Measurements from ENCODE around the gene CASP5.
"Not testable (repeated sequence)": the region's sequence is repeated elsewhere in the genome, so short reads cannot be mapped to it uniquely, and the experiment has no call there.

The CASP5 gene

DNA sequence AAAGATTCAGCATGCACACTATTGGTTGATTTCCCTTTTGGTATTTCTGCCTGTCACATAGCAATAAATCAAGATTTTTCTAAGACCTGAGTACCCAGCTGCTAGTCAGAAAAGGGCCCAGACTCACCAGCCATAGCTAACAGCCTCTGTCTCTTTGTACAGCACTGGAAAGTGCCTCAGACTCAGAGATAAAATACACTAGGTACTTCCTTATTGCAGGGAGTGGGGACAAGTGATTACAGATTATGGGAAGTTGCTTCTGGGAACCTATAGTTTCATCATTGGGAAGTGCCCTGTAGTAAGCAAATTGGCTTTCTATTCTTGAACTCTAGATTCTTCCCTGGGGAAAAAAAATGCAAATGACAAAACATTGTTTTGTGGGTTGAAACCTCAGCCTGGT is at the start of gene CASP5:
Gene CASP5 (minus strand): TSS at position 166 of the 400 bp plus-strand sequence. CDS start 32 bp downstream, at position 134.
- no peak for DNase-seq (ENCODE audit: low read depth in 2 of 2)

GRCh38 chr11:105072080-105072479 is 49.1 kb upstream of the CASP5 start:
- not testable (repeated sequence) for DNase-seq (ENCODE audit: low read depth in 2 of 2)

- no peak for DNase-seq (ENCODE audit: low read depth in 2 of 2)
These were observed 48.2 kb upstream of the CASP5 start for GRCh38 chr11:105071089-105071732.

GRCh38 chr11:105070306-105070705 is 47.3 kb upstream of the CASP5 start:
- DNase-seq (ENCODE audit: low read depth in 2 of 2) = no peak

DNA sequence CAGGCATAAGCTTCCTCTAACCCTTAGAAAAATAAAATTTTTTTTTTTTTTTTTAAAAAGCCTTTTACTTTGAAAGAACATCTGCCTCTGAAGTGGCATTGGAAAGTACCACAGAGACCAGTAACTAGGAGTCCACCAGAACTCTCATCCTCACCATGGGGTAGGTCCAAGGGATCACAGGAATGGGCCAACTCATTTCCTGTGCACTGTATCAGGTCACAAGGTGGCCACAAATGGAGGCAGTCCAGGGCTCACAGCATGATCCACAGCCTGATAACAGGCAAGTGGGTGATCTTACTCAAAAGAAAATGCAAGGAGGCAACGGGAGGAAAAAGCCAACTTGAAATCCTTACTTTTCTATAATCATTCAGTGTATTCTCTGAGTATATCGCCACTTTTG is 46.8 kb upstream of the CASP5 start:
- not testable (repeated sequence) for DNase-seq (ENCODE audit: low read depth in 2 of 2)

DNA sequence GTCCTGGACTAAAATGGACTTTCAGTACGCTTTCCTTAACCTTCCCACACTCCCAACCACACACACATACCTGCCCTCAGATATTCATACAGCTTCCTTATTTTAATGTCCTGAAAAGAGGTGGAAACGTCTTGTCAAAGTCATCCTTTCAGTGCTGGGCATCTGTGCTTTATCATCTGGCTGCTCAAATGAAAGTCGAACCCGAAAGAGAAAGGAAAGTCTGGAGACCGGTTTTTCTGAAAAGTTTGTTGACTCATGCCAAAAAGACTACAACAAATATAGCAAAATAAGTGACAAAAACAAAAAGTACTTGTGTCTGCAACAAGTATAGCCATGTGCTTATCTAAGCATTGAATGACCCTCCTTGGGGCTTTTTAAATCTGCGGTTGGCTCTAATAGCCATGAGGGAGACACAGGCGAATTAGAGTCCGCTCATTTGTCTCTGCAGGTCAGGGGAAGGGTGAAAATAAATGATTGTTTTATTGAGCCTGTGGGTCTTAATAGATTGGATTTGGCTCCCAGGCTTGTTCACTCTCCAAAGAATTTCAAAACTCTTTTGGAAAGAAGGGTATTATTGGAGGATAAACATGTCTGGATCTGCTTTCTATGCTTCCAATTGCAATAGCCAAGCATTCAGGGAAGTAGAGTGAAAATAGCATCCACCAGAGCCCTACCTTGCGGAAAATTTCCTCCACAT is 40.4 kb upstream of the CASP5 start:
- DNase-seq (ENCODE audit: low read depth in 2 of 2) = not testable (repeated sequence)

- DNase-seq (ENCODE audit: low read depth in 2 of 2) = no peak
These were observed 34.5 kb upstream of the CASP5 start for GRCh38 chr11:105057432-105057831.

- no peak for DNase-seq (ENCODE audit: low read depth in 2 of 2)
These were observed 33.5 kb upstream of the CASP5 start for GRCh38 chr11:105056446-105056845.

DNA sequence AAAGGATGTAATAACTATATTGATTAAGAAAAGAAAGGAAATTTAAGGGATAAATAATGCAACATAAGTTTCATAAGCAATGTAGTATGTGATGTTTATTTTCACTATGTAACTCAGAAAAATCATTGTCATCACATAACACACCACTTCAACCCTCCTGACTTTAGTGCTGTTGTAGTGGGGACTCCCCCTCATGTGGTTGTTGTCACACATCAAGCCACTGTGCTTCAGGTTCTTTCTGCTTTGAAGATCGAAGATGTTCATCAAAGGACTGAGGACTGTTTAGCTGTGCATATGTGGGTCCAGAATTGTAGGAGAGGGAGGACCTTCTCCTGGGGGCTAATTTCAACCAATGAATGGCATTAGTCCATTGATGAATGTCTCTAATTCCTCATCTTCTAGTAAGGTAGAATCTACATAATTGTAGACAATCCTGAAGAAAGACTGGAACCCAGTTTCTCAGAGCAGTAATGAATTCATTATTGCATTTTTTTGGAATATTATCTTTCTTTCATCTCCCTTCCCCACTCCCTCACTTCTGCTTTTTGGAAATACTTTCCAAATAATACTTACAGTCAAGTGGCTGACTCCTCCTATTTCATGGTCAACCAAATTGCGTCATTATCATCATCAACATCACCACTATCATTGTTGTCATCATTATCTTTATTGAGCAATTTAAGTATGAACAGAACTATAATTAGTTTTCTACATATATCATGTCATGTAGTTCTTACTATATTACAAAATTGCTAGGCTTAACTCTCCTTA is 31.9 kb upstream of the CASP5 start:
- no peak for DNase-seq (ENCODE audit: low read depth in 2 of 2)

GRCh38 chr11:105052487-105052886 is 29.5 kb upstream of the CASP5 start:
- no peak for DNase-seq (ENCODE audit: low read depth in 2 of 2)

GRCh38 chr11:105051559-105051958 is 28.6 kb upstream of the CASP5 start:
- DNase-seq (ENCODE audit: low read depth in 2 of 2) = no peak

GRCh38 chr11:105049481-105049880 is 26.5 kb upstream of the CASP5 start:
- DNase-seq (ENCODE audit: low read depth in 2 of 2) = no peak

DNA sequence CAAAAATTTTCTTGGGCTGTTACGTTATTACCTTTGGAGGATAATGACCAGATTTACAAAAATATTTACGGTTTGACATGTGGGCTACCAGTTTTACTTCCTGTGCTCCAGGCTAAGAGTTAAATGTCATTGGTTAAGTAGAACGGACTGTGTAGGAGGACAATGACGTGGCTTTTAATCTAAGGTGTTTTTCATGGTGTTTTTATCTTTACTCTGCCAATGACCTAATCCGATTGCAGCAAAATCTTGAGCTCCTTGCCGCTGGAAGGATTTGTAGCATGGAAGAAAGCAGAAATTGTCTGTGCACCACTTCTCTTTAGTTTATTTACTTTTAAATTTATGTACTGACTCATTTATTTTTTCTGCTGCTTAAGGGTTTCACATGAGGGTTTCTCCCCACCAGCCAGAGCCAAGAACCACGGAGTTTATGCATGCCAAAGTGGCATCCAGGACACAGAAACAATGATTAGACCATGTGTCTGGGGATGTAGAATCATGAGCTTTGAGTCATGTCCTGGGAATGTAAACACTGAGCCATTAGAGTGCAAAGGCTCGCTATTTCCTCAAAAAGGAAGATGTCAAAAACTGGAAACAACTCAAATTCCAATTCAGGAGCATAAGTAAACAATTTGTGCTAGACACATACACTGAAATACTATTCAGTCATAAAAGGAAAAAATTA is 24.1 kb upstream of the CASP5 start:
- DNase-seq (ENCODE audit: low read depth in 2 of 2) = no peak

GRCh38 chr11:105045676-105046296 is 22.8 kb upstream of the CASP5 start:
- DNase-seq (ENCODE audit: low read depth in 2 of 2) = no peak

- DNase-seq (ENCODE audit: low read depth in 2 of 2) = not testable (repeated sequence)
These were observed 21.9 kb upstream of the CASP5 start, which contains the start of gene CARD16 for GRCh38 chr11:105044557-105045524. Gene CARD16 (minus strand): TSS chr11:105045335. CDS start chr11:105045297, 38 bp downstream.

GRCh38 chr11:105042178-105042577 is 19.2 kb upstream of the CASP5 start:
- no peak for DNase-seq (ENCODE audit: low read depth in 2 of 2)

GRCh38 chr11:105040703-105041102 is 17.7 kb upstream of the CASP5 start:
- no peak for DNase-seq (ENCODE audit: low read depth in 2 of 2)

GRCh38 chr11:105034813-105035620 is 12.0 kb upstream of the CASP5 start, which contains the start of gene CASP1:
Gene CASP1 (minus strand): TSS chr11:105035144. CDS start chr11:105035113, 31 bp downstream.
- no peak for DNase-seq (ENCODE audit: low read depth in 2 of 2)

- not testable (repeated sequence) for DNase-seq (ENCODE audit: low read depth in 2 of 2)
These were observed 11.4 kb upstream of the CASP5 start for GRCh38 chr11:105034388-105034787.
